ENCODE results near the gene EML2. TPM values are rescaled to one million over a fixed set of nuclear protein-coding genes. Genes with fewer than 3 reads are reported as not detected.
"Not testable (repeated sequence)": the region's sequence is repeated elsewhere in the genome, so short reads cannot be mapped to it uniquely, and the experiment has no call there.

The EML2 gene, protein sequence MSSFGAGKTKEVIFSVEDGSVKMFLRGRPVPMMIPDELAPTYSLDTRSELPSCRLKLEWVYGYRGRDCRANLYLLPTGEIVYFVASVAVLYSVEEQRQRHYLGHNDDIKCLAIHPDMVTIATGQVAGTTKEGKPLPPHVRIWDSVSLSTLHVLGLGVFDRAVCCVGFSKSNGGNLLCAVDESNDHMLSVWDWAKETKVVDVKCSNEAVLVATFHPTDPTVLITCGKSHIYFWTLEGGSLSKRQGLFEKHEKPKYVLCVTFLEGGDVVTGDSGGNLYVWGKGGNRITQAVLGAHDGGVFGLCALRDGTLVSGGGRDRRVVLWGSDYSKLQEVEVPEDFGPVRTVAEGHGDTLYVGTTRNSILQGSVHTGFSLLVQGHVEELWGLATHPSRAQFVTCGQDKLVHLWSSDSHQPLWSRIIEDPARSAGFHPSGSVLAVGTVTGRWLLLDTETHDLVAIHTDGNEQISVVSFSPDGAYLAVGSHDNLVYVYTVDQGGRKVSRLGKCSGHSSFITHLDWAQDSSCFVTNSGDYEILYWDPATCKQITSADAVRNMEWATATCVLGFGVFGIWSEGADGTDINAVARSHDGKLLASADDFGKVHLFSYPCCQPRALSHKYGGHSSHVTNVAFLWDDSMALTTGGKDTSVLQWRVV
- 10 to 100 TPM; 47.3 to 55.6 TPM for total RNA-seq

DNA sequence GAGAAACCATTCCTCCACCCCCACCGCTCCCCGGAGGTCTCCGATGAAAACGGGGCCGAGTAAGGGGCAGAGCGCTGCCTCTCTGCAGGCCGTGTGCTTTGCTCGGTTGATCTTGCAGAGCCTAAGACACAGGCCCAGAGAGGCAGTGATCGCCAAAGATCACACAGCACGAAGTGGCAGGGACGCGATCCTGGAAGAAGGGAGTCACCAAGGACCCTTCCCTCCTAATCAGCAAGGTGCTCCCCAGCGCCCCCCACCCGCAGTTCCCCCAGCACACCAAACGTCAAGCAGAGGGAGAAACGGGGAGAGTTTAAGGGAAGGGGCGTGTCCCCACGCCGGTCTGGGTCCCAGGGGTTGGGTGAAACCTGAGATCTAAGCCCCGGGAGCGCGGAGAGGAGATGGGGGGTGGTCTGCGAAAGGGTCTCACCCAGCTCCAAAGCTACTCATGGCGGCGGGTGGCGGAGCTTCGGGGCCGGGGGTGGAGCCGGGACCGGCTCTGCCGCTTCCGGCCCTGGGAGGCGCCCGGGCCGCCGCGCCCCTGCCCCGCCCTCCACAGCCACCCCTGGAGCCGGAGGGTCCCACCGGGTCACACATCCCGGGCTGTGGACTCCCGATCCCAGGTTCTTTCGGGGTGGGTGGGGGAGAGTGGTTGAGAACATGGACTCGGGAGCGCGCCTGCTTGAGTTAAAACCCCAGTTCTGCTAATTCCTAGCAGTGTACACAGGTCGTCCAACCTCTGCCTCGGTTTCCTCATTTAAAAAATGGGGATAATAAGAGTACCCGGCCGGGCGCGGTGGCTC lies at the start of gene EML2:
EML2 (minus strand) TSS at position 468 of the 800 bp plus-strand sequence; CDS start at position 447, 21 bp downstream.
- H3K27me3 ChIP-seq (replicated peaks; ENCODE audit: insufficient read depth): no peaks in the 10 kb centered on the region
- peaks cover 6% of the 10 kb centered on the region for H3K4me1 ChIP-seq (replicated peaks)
- peak within 1 kb of the TSS; percentile 64 to 69 for H3K4me3 ChIP-seq
- DNase-seq (ENCODE audit: low spot score): peak; percentile 34
- WGBS: 4% methylated on average over 45 of the region's 52 CpGs
- peak within 1 kb of the TSS; percentile 60 to 62 for H3K27ac ChIP-seq
- no peaks in the 10 kb centered on the region for H3K36me3 ChIP-seq
- TF ChIP-seq, protein P1, sequence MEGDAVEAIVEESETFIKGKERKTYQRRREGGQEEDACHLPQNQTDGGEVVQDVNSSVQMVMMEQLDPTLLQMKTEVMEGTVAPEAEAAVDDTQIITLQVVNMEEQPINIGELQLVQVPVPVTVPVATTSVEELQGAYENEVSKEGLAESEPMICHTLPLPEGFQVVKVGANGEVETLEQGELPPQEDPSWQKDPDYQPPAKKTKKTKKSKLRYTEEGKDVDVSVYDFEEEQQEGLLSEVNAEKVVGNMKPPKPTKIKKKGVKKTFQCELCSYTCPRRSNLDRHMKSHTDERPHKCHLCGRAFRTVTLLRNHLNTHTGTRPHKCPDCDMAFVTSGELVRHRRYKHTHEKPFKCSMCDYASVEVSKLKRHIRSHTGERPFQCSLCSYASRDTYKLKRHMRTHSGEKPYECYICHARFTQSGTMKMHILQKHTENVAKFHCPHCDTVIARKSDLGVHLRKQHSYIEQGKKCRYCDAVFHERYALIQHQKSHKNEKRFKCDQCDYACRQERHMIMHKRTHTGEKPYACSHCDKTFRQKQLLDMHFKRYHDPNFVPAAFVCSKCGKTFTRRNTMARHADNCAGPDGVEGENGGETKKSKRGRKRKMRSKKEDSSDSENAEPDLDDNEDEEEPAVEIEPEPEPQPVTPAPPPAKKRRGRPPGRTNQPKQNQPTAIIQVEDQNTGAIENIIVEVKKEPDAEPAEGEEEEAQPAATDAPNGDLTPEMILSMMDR (IDR thresholded peaks at IDR 0.05): peak in 1 of 4 experiments; percentile 17
- TF ChIP-seq POLR2AphosphoS5 (IDR thresholded peaks at IDR 0.05): no peak
- peak; percentile 61 for TF ChIP-seq POLR2A (IDR thresholded peaks at IDR 0.05)
- intact Hi-C loops (cut with DNase I): no loop called here
- H3K9me3 ChIP-seq: no peaks in the 10 kb centered on the region

DNA sequence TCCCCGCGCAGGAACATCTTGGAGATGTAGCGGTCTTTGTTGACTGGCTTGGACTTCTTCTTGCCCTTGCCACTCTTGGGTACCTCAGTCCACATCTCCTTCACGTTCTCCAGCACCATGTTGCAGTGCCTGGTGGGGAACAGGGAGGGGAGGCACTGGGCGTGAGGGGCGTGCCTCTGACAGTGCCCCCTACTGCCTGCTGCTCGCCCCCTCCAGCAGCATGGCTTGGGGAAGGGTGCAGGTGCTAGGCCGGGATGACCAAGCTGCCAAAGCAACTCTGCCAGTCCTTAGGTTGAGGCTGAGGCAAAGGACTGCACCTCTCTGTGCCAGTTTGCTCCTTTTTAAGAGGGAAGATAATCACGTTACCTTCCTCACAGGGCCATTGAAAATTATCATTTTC lies 48.4 kb upstream of the EML2 start:
- DNase-seq (ENCODE audit: low spot score): no peak
- whole genome bisulfite sequencing: 85% methylated on average over 9 of the region's 9 CpGs
- Histone ChIP-seq H3K4me1 (replicated peaks) (peaks cover 3% of the 10 kb centered on the region), H3K9me3 (no peaks in the 10 kb centered on the region), H3K27me3 (replicated peaks; ENCODE audit: insufficient read depth) (no peaks in the 10 kb centered on the region), H3K4me3 (no peak overlapping the region), H3K27ac (no peak overlapping the region), H3K36me3 (peaks cover 0 to 15% of the 10 kb centered on the region in 2 donors)
- TF ChIP-seq POLR2A (IDR thresholded peaks at IDR 0.05): no peak
- intact Hi-C loops (cut with DNase I): no loop called here

DNA sequence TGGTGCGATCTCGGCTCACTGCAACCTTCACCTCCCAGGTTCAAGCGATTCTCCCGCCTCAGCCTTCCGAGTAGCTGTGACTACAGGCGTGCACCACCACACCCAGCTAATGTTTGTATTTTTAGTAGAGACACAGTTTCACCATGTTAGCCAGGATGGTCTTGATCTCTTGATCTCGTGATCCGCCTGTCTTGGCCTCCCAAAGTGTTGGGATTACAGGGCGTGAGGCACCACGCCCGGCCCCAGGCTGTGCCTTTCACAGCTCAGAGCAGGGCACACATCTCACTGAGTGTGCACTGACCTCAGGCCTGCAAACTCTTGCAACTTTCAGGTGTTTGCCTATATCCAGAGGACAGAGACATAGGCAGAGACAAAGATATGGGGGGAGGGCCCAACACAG lies 45.8 kb upstream of the EML2 start:
- H3K4me3 ChIP-seq; intact Hi-C loops (cut with DNase I); H3K9me3 ChIP-seq; H3K4me1 ChIP-seq (replicated peaks); DNase-seq (ENCODE audit: low spot score); H3K27ac ChIP-seq; H3K27me3 ChIP-seq (replicated peaks; ENCODE audit: insufficient read depth): not testable (repeated sequence)
- peaks cover 0 to 15% of the 10 kb centered on the region in 2 donors for H3K36me3 ChIP-seq
- WGBS: 85% methylated on average over 11 of the region's 11 CpGs

DNA sequence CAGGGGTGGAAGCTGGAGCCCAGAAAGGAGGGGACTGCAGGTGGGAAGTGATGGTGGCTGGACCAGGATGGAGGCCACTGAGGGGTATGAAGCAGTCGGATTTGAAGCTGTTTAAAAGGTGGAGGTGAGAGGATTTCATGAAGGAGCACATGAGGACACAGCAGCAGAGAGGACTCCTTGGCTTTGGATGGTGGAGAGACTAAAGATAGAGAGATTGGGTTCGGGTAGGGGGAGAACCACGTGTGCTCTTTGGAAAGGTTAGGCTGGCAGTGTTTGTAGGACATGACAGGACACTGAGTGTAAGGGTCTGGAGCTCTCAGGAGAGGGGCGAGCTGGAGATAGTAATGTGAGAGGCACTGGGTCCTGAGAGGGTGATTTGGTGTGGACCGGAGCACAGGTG lies 43.7 kb upstream of the EML2 start:
- DNase-seq (ENCODE audit: low spot score): no peak
- Histone ChIP-seq H3K9me3 (no peaks in the 10 kb centered on the region), H3K4me1 (replicated peaks) (no peaks in the 10 kb centered on the region), H3K4me3 (no peak overlapping the region), H3K27me3 (replicated peaks; ENCODE audit: insufficient read depth) (no peaks in the 10 kb centered on the region), H3K36me3 (peaks cover 0 to 9% of the 10 kb centered on the region in 2 donors), H3K27ac (no peak overlapping the region)
- intact Hi-C loops (cut with DNase I): no loop called here
- 67% methylated on average over 5 of the region's 5 CpGs for WGBS
- no peak for TF ChIP-seq POLR2A (IDR thresholded peaks at IDR 0.05)
- TF ChIP-seq, protein P1 (IDR thresholded peaks at IDR 0.05): no peak
- TF ChIP-seq POLR2AphosphoS5 (IDR thresholded peaks at IDR 0.05): no peak

DNA sequence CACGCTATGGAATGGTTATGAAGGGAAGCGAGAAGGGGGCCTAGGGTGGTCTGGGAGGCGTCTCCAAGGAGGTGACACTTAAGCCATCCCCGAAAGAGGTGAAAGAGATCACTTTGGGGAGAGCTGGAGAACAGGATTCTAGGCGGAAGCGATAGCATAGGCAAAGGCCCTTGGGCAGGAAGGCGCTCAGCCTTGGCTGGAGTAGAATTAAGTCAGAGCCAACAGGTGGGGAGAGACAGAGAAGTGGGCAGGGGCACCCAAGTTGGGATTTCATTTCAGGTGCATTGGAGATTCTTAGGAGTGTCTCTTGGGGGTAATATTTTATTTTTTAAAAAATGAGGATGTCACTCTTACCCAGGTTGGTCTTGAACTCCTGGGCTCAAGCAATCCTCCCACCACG lies 42.9 kb upstream of the EML2 start:
- DNase-seq (ENCODE audit: low spot score): no peak
- H3K9me3 ChIP-seq: no peaks in the 10 kb centered on the region
- 46% methylated on average over 8 of the region's 8 CpGs for WGBS
- intact Hi-C loops (cut with DNase I): no loop called here
- TF ChIP-seq, protein P1 (IDR thresholded peaks at IDR 0.05): no peak
- TF ChIP-seq POLR2AphosphoS5 (IDR thresholded peaks at IDR 0.05): no peak
- TF ChIP-seq POLR2A (IDR thresholded peaks at IDR 0.05): no peak
- peaks cover 3% of the 10 kb centered on the region for H3K4me1 ChIP-seq (replicated peaks)
- H3K4me3 ChIP-seq: peak overlapping the region in 1 of 2 donors; percentile 26
- peaks cover 0 to 1% of the 10 kb centered on the region in 2 donors for H3K36me3 ChIP-seq
- H3K27ac ChIP-seq: peak overlapping the region; percentile 79 to 86
- H3K27me3 ChIP-seq (replicated peaks; ENCODE audit: insufficient read depth): no peaks in the 10 kb centered on the region
